Muscle layer of colon (tissue), 2 donors: Measurements from ENCODE around the gene TSPAN31.

Experiments
- H3K27ac ChIP-seq: one replicate; pipeline ENCODE4 v1.7.0; 2013; ENCODE audit warnings: low read depth, mild to moderate bottlenecking, low read length, moderate library complexity
- H3K27me3 ChIP-seq, 2 donors: one replicate each; pipeline ENCODE4 v1.7.0; 2013; ENCODE audit warnings: low read length in 2 of 2, mild to moderate bottlenecking in 2 of 2; ENCODE audit not compliant: insufficient read depth in 2 of 2, control insufficient read depth in 1 of 2
- H3K36me3 ChIP-seq: one replicate; pipeline ENCODE4 v1.7.0; 2013; ENCODE audit warnings: mild to moderate bottlenecking, low read length; ENCODE audit not compliant: insufficient read depth
- H3K4me1 ChIP-seq: one replicate; pipeline ENCODE4 v1.7.0; 2013; ENCODE audit warnings: mild to moderate bottlenecking, low read length; ENCODE audit not compliant: insufficient read depth
- H3K4me3 ChIP-seq, 2 donors: one replicate each; pipeline ENCODE4 v1.7.0; 2013; ENCODE audit warnings: low read length in 2 of 2, low read depth in 1 of 2, mild to moderate bottlenecking in 1 of 2, moderate library complexity in 1 of 2
- H3K9ac ChIP-seq: one replicate; pipeline ENCODE4 v1.7.0; 2013; ENCODE audit warnings: low read length
- H3K9me3 ChIP-seq: one replicate; pipeline ENCODE4 v1.7.0; 2013; ENCODE audit warnings: mild to moderate bottlenecking, low read length
- donor health status: abdominal sarcoma.
- donor health status: Adenocarcinoma of cecum.

TSPAN31 gene

GRCh38 chr12:57775563-57776246 is 30.9 kb downstream of the TSPAN31 start:
- H3K4me1 ChIP-seq, result peaks cover 5% of the 10 kb centered on the region
- H3K4me3 ChIP-seq, result no peak overlapping the region
- peaks cover 9% of the 10 kb centered on the region for H3K36me3 ChIP-seq
- H3K27me3 ChIP-seq, result no peaks in the 10 kb centered on the region
- no peaks in the 10 kb centered on the region for H3K9me3 ChIP-seq
- no peak overlapping the region for H3K9ac ChIP-seq
- no peak overlapping the region for H3K27ac ChIP-seq

GRCh38 chr12:57776247-57776587 is 31.4 kb downstream of the TSPAN31 start:
- Histone ChIP-seq H3K27me3 (no peaks in the 10 kb centered on the region), H3K4me3 (no peak overlapping the region), H3K9ac (no peak overlapping the region), H3K9me3 (no peaks in the 10 kb centered on the region), H3K4me1 (peaks cover 5% of the 10 kb centered on the region), H3K36me3 (peaks cover 10% of the 10 kb centered on the region), H3K27ac (no peak overlapping the region)

GRCh38 chr12:57777367-57777766 is 32.5 kb downstream of the TSPAN31 start:
- no peaks in the 10 kb centered on the region for H3K9me3 ChIP-seq
- H3K36me3 ChIP-seq, result peaks cover 10% of the 10 kb centered on the region
- no peak overlapping the region for H3K9ac ChIP-seq
- H3K27me3 ChIP-seq, result no peaks in the 10 kb centered on the region
- H3K4me3 ChIP-seq, result no peak overlapping the region
- peaks cover 9% of the 10 kb centered on the region for H3K4me1 ChIP-seq
- H3K27ac ChIP-seq, result no peak overlapping the region

- no peaks in the 10 kb centered on the region for H3K27me3 ChIP-seq
- no peak overlapping the region for H3K9ac ChIP-seq
- no peak overlapping the region for H3K27ac ChIP-seq
- peaks cover 10% of the 10 kb centered on the region for H3K4me1 ChIP-seq
- peaks cover 10% of the 10 kb centered on the region for H3K36me3 ChIP-seq
- H3K9me3 ChIP-seq, result no peaks in the 10 kb centered on the region
- no peak overlapping the region for H3K4me3 ChIP-seq
Observed at GRCh38 chr12:57777911-57778310, 33.1 kb downstream of the TSPAN31 start.

GRCh38 chr12:57779736-57780135 is 34.9 kb downstream of the TSPAN31 start:
- H3K9me3 ChIP-seq, result no peaks in the 10 kb centered on the region

GRCh38 chr12:57780284-57780897 is 35.6 kb downstream of the TSPAN31 start:
- peaks cover 10% of the 10 kb centered on the region for H3K4me1 ChIP-seq
- no peak overlapping the region for H3K4me3 ChIP-seq
- H3K27ac ChIP-seq, result no peak overlapping the region
- peaks cover 14% of the 10 kb centered on the region for H3K36me3 ChIP-seq
- no peaks in the 10 kb centered on the region for H3K27me3 ChIP-seq
- H3K9me3 ChIP-seq, result no peaks in the 10 kb centered on the region
- H3K9ac ChIP-seq, result no peak overlapping the region

More at GRCh38 chr12:57779736-57780135, 34.9 kb downstream of the TSPAN31 start:
- H3K27me3 ChIP-seq, result no peaks in the 10 kb centered on the region
- no peak overlapping the region for H3K27ac ChIP-seq
- H3K4me3 ChIP-seq, result no peak overlapping the region
- peaks cover 10% of the 10 kb centered on the region for H3K4me1 ChIP-seq
- H3K9ac ChIP-seq, result no peak overlapping the region
- peaks cover 10% of the 10 kb centered on the region for H3K36me3 ChIP-seq

- Histone ChIP-seq H3K36me3 (peaks cover 19% of the 10 kb centered on the region), H3K27me3 (no peaks in the 10 kb centered on the region), H3K4me1 (peaks cover 10% of the 10 kb centered on the region), H3K9ac (no peak overlapping the region), H3K4me3 (no peak overlapping the region), H3K9me3 (no peaks in the 10 kb centered on the region), H3K27ac (no peak overlapping the region)
Observed at GRCh38 chr12:57781244-57781643, 36.4 kb downstream of the TSPAN31 start.

- no peaks in the 10 kb centered on the region for H3K9me3 ChIP-seq
- H3K4me3 ChIP-seq, result no peak overlapping the region
- H3K27me3 ChIP-seq, result no peaks in the 10 kb centered on the region
- H3K4me1 ChIP-seq, result peaks cover 10% of the 10 kb centered on the region
- no peak overlapping the region for H3K27ac ChIP-seq
- H3K9ac ChIP-seq, result no peak overlapping the region
- H3K36me3 ChIP-seq, result peaks cover 24% of the 10 kb centered on the region
Observed at GRCh38 chr12:57781801-57782200, 37.0 kb downstream of the TSPAN31 start.

GRCh38 chr12:57782243-57782607 is 37.4 kb downstream of the TSPAN31 start:
- H3K9me3 ChIP-seq, result no peaks in the 10 kb centered on the region
- H3K27ac ChIP-seq, result no peak overlapping the region
- no peak overlapping the region for H3K9ac ChIP-seq
- H3K4me1 ChIP-seq, result peaks cover 10% of the 10 kb centered on the region
- H3K36me3 ChIP-seq, result peaks cover 28% of the 10 kb centered on the region
- H3K27me3 ChIP-seq, result no peaks in the 10 kb centered on the region
- H3K4me3 ChIP-seq, result peak overlapping the region; percentile 66 to 100

GRCh38 chr12:57782608-57783465 is 38.0 kb downstream of the TSPAN31 start, which contains the start of gene TSFM:
TSS of gene TSFM (plus strand) at chr12:57782787. CDS start at chr12:57782802, 15 bp downstream.
- H3K27me3 ChIP-seq, result no peaks in the 10 kb centered on the region
- H3K27ac ChIP-seq, result peak within 1 kb of the TSS; percentile 59

GRCh38 chr12:57783466-57783801 is 38.6 kb downstream of the TSPAN31 start:
- Histone ChIP-seq H3K27ac (no peak overlapping the region), H3K36me3 (peaks cover 30% of the 10 kb centered on the region), H3K4me1 (peaks cover 10% of the 10 kb centered on the region), H3K4me3 (peak overlapping the region in 1 of 2 donors; percentile 100), H3K27me3 (no peaks in the 10 kb centered on the region), H3K9me3 (no peaks in the 10 kb centered on the region), H3K9ac (peak overlapping the region; percentile 83)

More at GRCh38 chr12:57782608-57783465, 38.0 kb downstream of the TSPAN31 start, which contains the start of gene TSFM:
- Histone ChIP-seq H3K9ac (peak within 1 kb of the TSS; percentile 83), H3K4me3 (peak within 1 kb of the TSS; percentile 66 to 100), H3K36me3 (peaks cover 30% of the 10 kb centered on the region), H3K4me1 (peaks cover 10% of the 10 kb centered on the region), H3K9me3 (no peaks in the 10 kb centered on the region)
